ENCODE results near the gene PRKAG2.

The PRKAG2 gene

DNA sequence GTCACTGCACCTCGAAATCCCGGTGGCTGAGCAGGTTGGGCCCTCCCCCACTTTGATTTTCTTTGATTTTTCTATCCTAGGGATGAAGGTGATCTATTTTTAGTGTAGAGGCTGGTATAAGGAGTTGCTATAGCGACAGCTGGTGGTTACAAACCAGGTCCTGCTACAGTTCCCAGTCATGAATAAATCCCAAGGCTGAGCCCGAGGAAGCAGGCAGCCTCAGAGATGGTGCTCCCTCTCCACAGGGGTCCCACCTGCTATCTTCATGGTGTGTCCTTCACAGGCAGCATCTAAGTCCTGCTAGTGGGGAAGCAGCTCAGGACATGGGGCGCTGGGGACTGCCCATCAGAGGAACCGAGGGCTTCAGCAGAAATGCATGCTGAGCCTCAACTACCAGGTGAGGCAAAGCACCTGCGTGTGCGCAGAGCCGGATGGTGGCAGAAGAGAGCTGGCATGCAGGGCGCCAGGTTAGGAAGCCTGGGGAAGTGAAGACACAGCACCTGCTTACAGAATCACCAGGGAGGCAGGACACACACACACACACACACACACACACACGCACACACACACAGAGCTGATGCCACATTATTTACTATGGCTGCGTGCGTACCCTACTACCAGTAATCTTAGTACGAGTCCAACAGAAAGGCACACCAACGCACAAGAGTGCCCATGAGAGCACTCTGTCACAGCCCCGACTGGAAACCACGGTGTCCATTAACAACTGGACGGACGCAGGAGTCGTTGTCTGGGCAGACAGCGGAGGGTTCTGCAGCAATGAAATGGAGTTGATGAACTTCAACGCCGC is 150.9 kb downstream of the PRKAG2 start:
- DNase-seq (ENCODE audit: low read depth): no peak

DNA sequence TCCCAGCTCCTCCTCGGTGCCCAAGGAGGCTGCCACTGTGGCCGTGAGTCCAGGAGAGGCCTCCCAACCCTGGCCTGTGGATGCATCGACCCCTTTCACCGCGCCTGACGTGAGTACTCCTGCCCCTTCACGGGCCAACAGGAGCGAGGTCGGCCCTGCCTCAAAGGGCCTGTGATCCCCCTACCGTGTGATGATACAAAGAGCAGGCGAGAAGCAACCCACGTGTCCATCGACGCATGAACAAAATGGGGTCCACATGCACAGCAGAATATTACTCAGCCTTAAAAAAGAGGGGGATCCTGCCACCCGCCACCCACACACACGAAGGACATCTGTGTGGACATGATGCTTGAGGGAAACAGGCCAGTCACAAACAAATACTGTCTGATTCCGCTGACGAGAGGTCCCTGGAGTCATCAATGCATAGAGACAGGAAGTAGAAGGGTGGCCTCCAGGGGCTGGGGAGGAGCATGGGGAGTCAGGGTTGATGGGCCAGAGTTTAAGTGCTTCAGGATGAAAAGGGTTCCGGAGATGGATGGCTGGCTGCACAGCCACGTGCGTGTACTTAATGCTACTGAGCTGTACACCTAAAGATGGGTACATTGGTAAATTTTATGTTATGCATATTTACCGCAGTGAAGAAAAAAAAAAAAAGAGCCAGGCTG is 151.9 kb downstream of the PRKAG2 start:
- DNase-seq (ENCODE audit: low read depth): no peak

DNA sequence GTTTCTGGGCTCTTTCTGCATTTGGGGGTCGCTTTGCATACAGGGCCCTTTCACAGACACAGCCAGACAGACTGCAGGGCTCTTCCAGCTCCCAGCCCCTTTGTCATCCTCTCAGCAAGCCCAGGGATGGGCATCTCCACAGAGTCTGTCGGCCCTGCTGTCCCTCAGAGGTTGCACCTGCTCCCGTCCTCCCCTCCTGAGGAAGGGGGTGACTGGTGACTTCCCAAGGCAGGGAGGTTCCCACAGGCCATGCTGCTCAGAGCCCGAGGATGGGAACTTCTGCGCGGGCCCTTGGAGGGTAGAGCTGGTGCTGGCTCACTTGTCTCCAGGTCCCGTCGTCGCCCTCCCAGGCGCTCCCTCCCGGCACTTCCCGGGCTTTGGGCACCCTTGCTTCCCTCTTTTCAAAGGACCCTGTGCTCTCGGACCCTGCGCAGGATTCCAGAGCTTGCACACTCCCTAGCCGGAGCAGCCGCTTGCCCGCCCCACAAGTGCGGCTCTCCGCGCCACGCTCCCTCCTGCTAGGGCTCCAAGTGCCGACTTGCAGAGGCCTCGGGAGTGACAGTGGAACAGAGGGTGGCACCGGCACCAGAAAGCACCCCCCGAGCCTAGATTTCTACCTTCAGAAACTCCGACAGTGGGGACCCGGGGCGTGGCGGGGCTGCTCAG is 152.5 kb downstream of the PRKAG2 start:
- DNase-seq (ENCODE audit: low read depth): no peak

DNA sequence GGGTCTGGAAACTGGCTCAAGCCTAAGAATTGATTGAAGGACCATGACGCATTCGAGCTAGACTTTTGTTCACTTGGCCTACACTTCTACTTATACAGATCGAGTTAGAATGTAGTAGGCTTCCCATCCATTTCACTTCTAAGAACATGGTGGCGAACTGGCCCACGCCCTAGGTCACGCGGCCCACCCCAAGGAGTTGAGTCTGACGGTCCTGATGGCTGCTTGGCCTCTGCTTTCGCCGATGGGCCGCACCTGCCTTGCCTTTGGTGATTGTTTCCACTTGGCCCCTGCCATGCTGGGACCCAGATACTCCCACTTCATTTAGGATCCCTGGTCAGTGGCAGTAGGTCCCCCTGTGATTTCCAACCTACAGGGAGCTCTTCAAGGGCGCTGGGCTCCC is 153.6 kb downstream of the PRKAG2 start:
- DNase-seq (ENCODE audit: low read depth): no peak

DNA sequence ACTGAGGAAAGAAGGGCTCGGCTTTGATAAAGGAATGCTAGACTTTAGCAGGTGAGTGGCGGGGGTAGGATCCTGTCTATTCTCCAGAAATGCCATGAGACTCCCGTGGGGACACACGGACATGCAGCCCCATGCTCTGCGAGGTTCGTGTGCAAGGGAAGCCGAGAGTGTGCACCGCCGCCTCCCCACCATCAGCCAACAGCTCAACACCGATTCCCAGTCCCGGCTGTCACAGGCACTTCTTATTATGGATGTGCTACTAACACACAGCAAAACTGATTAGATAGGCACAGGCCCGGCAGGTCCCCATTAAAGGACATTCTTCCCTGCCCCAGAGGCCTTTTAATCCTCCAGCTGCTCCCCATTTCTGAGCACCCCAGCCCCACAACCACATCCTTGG is 154.4 kb downstream of the PRKAG2 start:
- DNase-seq (ENCODE audit: low read depth): no peak

DNA sequence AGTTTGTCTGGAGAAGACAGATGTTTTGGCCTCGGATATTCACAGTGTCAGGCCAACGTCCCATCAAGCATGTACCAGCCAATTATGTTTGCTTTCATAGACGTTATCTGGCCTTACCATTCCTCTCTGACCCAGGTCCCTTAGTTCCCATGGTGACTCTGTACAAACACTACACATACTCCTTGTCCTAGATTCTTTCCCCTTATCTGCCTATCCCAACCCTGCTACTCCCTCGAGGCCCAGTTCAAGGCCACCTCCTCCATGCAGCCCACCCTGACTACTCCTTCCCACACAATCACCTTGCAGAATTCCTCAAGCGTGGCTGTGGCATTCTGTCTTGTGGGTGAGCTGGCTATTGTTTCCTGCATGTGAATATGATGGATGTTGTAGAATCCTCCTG is 155.2 kb downstream of the PRKAG2 start:
- no peak for DNase-seq (ENCODE audit: low read depth)

DNA sequence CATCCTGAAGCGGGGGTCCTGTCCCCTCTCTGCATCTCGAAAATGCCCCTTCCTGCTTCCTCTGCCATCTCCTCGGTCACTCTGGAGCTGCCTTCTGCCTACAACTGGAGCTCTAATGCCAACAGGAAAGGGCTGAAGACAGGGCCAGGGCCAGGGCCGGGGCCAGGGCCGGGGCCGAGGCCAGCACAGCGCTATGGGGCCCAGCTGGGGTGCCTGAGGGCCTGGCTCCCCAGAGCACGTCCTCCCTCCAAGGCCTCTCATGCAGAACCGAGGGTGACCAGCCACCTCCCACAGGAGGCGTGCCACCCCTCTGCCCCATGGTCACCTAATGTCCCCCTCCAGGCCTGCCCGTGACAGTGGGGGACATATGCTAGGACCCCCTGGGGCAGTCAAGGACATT is 155.7 kb downstream of the PRKAG2 start:
- DNase-seq (ENCODE audit: low read depth): no peak

DNA sequence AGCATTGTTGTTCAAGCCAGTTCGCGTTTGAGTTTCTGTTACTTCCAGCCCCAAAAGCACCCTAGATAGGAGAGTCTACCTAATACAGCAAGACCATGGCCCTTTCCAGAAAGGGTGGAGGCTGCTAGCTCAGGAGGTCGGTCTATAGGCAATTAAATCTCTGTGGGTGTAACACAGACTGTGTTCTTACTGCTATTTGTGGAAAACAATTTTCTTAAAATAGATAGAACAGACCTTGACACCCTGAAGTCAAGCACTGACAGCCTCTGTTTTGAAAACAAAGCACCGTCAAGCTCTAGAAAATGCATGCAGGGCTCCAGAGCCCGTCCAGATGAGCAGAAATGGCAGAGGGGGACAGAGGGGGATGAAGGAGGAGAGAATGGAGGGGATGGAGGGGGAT is 156.6 kb downstream of the PRKAG2 start:
- no peak for DNase-seq (ENCODE audit: low read depth)

DNA sequence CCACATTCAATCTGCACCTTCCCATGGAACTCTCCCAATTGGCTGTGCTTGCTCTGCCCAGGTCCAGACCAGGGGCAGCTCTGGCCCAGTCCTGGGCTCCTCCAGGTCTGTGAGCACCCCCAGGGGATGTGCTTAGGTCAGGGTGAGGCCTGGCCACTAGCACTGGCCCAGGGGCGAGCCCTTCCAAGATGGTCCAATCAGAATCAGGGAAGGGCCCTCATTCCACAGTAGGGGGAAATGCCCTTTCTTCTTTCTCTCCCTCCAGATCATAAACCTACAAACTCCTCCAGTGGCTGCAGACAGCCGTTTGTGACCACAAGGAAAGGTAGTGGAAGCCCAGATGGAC is 157.0 kb downstream of the PRKAG2 start:
- no peak for DNase-seq (ENCODE audit: low read depth)

DNA sequence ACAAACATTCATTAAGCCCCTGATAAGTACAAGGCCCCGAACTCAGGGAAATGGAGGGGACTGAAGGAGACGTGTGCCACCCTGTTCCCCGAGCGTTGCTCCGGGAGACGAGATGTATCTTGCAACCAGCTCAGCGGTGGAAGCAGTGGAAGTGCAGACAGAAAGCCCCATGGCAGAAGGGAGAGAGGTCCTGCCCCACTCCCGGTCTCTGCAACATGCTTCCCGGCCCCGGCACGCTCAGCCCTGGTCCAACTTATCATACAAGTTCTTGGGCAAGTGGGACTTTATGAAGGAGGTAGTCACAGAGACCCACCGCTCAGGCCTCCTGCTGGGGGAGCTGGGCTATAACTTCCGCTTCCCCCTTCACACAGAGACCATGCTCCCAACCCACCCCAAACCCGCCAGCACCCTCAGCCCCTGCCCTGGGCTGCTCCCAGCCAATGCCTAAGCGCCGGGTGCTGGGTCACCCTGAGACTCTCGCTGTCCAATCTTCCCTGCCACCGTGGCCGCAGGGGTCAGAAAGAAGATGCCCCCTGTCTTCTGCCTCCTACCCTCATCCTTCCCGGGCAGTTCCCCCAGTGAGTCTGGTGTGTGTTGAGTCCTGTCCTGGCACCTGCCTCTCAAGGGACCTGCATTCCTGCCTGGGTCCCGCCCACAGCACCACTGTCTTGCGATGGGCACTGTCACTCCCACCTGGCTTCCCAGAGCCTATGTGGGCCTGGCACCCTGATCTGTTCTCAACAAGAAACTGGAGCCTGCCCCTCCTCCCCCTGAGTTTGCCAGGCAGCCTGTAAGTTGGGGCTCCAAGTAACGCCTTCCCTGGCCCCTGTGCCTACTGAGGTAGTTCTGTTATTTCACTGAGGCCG is 157.7 kb downstream of the PRKAG2 start:
- DNase-seq (ENCODE audit: low read depth): no peak

DNA sequence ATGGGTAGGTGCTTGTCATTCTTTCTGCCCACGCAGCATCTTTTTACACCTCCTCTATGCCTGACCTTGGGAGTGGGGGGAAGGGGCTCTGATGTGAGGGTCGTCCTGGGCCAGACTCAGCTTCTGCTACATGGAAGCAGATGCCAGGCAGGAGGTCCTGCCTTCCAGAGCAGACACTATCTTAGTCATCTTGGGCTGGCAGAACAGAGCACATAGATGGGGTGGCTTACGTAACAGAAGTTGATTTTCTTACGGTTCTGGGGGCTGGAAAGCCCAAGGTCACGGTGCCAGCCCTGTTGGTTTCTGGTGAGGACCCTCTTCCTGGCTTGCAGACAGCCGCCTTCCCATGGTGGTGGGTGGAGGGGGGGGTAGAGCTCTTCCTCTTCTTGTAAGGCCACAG is 159.0 kb downstream of the PRKAG2 start:
- no peak for DNase-seq (ENCODE audit: low read depth)

DNA sequence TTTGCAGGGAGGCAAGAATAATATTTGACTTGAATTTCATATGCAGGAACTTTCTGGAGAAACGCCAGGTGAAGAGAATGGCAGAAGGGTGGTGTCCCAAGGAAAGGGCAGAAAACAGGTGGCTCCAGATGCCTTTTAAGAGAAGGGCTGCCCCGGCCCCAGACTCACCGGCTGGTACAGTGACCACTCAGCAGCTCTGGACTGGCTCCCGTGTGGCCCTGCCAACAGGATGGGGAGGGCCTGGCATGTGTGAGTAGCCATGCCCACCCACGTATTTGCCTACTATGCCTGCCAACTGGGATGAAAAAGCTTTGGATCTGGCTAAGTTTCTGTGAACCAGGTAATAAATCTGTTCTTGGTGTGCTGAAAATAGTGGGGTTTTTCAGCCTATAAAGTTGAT is 159.5 kb downstream of the PRKAG2 start:
- no peak for DNase-seq (ENCODE audit: low read depth)

DNA sequence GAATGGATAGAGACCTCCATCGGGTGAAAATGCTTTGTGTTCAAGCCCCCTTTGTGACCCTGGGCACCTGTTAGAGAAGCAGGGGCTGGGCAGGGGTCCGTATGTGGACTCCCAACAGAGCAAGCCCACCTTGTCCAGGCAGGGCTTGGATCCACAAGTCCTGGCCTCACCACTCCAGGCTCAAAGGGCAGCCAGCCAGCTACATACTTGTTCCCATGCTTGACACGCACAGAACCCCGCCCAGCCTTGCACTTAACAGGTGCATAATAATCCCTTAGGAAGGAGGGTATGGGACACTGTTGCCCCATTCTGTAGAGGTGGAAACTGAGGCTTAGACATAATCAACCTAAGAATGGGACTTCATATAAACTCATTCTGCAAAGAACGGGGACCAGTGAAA is 160.6 kb downstream of the PRKAG2 start:
- DNase-seq (ENCODE audit: low read depth): no peak

DNA sequence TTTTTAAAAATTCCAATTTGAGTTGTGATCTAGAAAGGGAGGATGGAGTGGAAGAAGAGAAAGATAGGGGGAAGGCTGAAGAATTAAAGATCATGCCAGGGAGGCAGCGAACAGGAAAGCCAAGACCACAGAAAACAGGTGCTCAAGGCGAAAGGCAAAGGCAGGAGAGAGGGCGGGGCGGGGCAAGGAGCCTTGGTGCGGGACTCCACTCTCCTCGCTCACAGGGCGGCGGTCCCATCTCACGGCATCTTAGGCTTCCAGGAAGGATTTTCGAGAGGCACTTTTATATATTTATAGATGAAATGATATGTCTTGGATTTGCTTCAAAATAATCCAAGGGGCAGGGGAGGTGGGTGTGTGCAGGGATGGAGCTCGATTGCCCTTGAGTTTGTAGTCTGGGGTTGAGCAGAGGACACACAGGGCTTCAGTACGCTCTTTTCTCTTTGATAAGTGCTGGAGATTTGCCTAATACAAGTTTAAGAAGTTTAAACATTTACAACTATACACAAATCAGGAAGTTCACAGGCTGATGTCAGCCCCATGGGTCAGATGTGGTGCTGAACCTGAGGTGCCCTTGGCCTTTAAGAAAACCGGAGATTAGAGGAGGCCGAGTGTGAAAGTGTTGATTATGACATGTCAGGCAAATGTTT is 161.1 kb downstream of the PRKAG2 start:
- DNase-seq (ENCODE audit: low read depth): no peak

DNA sequence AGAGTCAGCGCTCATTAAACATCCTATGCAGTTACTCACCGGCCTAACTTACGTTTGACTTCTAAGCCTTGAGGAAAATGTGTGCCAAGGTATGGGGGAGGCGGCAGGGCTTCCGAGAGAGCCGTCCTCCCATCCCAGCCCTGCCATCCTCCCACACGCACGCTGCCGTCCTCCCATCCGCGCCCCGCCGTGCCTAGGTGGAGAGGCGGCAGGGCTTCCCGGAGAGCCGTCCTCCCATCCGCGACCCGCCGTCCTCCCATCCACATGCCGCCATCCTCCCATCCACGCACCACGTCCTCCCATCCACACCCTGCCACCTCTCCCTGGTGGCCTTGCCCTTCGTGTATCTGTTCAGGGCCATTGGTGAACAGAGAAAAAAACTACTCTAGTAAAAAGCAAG is 162.7 kb downstream of the PRKAG2 start:
- no peak for DNase-seq (ENCODE audit: low read depth)

DNA sequence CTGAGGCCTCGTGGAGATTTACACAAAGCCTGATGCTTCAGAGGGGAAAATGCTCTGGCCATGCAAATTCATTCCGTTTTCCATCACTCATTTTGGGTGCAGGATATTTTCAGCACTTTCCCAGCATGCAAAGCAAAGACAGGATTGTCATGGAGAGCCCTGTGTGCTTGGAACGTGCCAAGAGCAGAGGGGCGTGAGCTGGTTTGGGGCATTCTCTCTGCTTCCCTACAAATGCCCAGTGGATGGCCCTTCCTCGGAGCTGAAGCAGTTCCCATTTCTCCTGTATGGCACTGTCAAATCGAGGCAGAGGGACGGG is 164.1 kb downstream of the PRKAG2 start:
- DNase-seq (ENCODE audit: low read depth): no peak

DNA sequence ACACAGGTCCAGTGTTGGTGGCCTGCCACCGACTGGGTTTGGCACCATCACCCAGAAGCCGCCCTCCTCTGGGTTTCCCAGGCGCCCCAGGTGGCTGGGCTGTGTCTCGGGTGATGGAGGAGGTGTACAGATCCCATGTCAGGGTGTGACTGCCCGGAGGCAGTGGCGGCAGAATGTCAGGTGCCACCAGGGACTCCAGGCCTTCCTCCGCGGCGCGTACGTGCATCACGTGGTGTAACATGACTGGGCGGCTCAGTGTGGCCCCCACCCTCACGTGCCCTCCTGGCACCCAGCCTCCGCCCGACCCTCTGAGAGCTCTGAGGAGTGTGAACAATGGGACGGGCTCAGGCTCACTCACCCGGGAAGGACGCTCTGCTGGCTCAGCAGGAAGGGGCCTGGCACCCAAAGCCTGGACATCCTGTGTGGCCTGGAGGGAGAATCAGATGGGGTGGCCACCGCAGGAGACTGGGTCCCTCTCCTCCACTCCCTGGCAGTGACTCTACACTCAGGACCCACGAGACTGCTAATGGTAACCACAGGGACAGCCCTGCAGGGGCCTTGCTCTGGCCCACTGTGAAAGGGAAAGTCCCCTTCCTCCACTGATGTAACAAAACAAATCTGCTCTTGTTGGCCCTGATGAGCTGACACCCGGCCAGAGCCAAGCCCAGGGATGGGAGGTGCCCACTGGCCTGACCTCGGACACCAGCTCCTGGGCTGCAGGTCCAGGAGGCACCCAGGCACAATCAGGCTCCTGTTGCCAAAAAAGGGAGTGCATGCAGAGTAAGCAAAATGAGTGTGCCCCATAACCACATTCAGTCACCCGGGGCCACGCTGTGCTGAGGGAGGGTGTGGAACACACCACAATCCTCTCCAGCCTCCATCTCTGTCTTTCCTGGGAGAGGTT is 164.8 kb downstream of the PRKAG2 start:
- DNase-seq (ENCODE audit: low read depth): no peak

DNA sequence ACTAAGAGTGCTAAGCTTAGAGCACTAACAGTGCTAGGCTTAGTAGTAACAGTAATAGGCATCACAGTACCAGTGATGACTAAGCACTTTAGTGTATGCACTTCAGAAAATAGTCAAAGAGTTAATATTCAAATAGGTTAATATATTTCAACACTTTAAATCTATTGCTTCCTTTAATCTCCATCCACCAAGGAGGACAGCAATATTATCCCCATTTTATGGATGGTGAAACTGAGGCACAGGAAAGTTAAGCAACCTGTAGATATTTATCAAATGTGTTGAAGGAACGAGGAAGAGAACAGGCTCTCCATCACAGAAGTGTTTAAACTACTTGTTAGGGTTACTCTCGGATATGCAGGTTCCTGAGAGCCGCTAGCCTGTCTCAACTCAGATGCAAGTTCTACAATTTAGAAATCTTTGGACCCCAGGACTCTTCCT is 165.5 kb downstream of the PRKAG2 start:
- DNase-seq (ENCODE audit: low read depth): no peak

DNA sequence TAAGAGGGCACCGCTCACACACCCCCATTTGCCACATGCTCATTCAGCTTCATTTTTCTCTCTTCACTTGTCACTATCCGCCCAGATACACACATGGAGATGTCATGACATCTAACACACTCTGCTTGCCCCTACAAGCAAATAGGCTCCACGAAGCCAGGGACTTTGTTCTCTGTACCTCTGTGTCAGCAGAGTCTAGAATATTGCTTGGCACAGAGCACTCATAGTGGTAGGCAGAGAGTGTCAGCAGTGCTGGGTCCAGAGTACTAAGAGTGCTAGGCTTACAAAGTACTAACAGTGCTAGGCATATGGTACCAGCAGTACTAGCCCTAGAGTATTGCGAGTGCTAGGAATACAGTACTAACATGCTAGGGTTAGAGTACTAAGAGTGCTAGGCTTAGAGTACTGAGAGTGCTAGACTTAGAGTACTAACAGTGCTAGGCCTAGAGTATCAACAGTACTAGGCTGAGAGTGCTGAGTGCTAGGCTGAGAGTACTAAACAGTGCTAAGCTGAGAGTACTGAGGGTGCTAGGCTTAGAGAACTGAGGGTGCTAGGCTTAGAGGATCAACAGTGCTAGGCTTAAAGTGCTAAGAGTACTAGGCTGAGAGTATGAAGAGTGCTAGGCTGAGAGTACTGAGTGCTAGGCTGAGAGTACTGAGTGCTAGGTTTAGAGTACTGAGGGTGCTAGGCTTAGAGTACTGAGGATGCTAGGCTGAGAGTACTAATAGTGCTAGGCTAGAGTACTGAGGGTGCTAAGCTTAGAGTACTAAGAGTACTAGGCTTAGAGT is 166.1 kb downstream of the PRKAG2 start:
- DNase-seq (ENCODE audit: low read depth): no peak

DNA sequence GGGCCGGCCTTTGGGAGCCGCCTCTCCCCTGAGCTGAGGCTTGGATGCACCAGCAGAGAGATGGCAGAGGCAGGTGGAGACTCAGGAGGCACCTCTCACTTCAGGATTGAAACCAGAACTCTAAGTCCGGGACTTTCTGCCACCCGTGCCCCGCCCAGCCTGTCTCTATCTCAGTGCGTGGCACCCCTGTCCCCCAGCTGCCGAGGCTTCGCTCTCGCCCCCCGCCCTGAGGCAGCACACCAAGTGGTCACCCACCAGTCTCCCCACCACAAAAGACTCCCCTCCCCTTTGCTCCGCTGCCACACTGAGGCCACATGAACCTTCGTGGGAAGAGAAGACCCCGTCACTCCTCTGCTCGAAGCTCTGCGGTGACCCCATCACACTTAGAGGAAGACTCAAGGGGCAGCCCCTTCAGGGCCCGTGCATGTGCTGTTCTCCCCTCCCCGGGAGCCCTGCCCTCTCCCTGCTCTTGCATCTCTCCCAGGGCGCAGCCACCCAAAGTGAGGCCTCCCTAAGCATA is 166.7 kb downstream of the PRKAG2 start:
- DNase-seq (ENCODE audit: low read depth): no peak

All from stimulated activated CD8-positive, alpha-beta memory T cell treated with anti-CD3 and anti-CD28 coated beads, Interleukin-15, amount 100 ng/mL, for 24 hours (primary cell).